ENCODE data around the gene TRIM65.

The TRIM65 gene, protein sequence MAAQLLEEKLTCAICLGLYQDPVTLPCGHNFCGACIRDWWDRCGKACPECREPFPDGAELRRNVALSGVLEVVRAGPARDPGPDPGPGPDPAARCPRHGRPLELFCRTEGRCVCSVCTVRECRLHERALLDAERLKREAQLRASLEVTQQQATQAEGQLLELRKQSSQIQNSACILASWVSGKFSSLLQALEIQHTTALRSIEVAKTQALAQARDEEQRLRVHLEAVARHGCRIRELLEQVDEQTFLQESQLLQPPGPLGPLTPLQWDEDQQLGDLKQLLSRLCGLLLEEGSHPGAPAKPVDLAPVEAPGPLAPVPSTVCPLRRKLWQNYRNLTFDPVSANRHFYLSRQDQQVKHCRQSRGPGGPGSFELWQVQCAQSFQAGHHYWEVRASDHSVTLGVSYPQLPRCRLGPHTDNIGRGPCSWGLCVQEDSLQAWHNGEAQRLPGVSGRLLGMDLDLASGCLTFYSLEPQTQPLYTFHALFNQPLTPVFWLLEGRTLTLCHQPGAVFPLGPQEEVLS

DNA sequence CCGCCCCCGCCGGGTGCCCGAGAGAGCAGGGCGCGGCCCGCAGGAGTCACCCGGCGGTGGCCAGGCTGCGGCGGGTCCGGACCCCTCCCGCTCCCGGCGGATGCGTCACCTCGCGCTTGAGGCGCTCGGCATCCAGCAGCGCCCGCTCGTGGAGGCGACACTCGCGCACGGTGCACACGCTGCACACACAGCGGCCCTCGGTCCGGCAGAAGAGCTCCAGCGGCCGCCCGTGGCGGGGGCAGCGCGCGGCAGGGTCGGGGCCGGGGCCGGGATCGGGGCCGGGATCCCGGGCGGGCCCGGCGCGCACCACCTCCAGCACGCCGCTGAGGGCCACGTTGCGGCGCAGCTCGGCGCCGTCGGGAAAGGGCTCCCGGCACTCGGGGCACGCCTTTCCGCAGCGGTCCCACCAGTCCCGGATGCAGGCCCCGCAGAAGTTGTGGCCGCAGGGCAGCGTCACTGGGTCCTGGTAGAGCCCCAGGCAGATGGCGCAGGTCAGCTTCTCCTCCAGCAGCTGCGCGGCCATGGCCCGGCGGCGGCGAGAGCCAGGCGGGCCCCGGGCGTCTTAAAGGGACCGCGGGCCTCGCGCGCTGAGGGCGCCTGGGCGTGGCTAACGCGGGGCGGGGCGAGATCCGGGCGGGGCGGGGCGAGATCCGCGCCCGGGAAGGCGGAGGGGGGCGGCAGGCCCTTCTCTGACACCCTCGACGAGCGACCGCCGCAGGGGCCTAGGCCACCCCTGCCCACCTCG is at the start of gene TRIM65:
TRIM65 (minus strand) TSS at position 537 of the 745 bp plus-strand sequence; CDS start at position 523, 14 bp downstream.
- DNase-seq (ENCODE audit: low read depth in 3 of 3, low spot score in 1 of 3): peak; percentile 38 to 78 (median 45)

DNA sequence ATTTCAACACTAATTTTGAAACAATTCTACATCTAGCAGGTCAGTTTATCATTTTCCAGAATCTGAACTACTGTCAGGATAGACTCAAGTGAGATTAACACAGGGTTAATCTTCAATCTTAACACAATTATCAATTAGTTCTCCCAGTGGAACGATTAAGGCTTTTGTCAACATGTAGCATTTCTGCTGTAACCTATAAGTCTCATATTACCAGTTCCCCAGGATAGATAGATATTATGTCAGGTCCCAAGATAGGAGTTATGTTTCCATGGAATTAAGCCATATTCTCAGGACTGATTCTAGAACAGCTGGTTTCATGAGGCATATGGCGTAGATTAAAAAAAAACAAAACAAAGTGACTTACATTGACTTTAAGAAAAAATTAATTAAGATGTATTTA is 48.5 kb upstream of the TRIM65 start:
- DNase-seq (ENCODE audit: low read depth in 3 of 3, low spot score in 1 of 3): no peak

DNA sequence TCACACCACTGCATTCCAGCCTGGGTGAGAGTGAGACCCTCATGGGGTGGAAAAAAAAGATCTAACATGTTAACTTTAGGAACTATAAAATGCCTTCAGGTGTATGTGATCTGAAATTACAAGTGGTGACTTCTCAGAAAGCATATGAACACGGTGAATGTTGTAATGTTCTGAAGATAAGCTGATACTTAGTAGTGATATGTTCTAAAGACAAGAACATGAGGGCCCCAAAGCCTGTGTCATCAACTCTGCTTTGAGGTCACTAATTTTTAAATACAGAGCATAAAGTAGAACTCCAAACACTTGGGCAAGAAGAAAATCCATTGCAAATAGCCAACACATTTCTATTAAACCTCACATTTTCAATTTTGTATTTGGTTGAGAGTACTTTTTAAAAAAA is 46.7 kb upstream of the TRIM65 start:
- DNase-seq (ENCODE audit: low read depth in 3 of 3, low spot score in 1 of 3): no peak

DNA sequence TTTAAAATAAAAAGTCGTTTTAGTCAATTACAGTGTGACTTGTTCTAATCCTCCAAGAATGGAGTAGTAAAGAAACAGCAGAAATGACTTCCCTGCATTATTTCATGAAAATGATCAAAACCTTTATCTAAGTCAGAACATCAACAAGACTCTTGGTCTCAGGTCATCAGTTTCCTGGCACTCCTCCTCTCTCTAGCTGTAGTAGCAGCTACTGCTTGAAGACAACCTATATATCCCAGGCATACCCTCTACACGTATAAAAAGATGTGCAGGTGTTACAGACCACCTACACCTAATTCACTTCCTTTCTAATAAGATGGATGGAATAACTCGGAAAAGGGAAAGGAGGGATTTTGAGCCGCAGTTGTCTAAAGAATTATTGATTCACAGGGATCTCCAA is 45.7 kb upstream of the TRIM65 start:
- no peak for DNase-seq (ENCODE audit: low read depth in 3 of 3, low spot score in 1 of 3)

DNA sequence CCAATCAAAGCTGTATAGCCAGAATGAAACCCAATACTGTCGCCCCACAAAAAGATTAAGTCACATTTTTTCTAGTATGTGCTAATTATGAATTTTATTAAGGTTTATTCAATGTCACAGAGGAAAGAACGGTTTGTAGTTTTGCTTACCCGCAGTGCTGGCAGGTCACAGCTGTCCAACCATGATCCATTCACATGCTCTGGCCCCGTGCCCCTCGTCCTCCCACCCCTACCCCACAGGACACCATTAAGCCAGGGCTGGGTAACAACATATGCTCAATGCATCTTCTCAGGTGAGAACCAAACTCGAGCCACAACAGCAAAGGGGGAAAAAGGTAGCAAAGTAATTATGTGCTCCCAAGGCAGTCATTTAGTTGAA is 44.7 kb upstream of the TRIM65 start:
- DNase-seq (ENCODE audit: low read depth in 3 of 3, low spot score in 1 of 3): no peak

DNA sequence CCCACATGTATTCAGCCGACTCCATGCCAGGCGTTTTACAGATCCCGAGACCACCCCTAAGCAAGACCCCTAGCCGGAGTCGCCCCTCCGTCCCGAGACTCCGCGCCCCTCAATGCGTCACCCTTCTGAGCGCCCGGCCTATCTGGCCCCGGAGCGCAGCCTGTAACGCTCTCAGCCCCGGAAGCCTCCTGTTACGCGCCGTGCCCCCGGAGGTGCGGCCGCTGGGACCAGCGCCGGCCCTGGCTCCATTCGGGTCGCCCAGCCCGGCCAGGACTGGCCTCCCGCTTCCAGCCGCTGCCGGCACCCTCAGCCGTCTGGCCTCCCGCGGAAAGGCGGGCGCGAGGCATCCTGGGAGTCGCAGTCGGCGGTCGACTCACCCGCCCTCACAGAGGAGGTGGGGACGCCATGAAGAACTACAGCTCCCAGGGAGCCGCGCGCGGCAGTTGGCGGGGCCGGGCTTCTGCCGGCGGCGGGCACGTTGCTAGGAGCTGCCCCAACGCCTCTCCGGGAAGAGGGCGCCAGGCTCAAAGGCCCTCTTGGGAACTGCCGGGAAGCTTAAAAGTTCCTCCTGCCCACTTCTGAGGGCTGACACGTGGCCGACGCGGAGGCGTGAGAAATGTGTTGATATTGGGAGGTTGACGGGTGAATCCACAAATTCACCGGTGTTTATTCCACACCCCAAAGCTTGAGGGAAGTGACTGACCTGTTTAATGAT is 44.1 kb upstream of the TRIM65 start, which contains the start of gene FBF1:
FBF1 (minus strand) TSS at position 316 of the 715 bp plus-strand sequence. CDS start 2,893 bp downstream, outside the sequence.
- peak; percentile 64 to 77 (median 70) for DNase-seq (ENCODE audit: low read depth in 3 of 3, low spot score in 1 of 3)

DNA sequence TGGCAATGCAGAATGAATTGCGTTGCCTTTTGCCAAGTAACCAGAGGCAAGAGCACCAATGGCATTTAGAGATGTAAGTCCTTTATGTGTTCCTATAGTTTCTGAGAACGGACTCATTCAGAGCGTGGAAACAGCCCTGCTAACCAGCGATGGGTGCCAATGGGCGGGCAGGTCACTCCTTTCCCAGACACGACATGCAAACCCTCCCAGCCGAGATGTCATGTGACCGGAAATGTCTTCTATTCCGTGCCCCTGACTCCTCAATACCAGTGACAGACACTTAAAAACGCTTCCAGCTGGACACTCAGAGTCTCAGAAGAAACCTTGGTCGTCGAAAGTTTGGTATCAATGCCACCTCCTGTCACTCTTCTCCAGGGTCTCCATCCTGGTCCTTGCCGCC is 40.9 kb upstream of the TRIM65 start:
- DNase-seq (ENCODE audit: low read depth in 3 of 3, low spot score in 1 of 3): no peak

DNA sequence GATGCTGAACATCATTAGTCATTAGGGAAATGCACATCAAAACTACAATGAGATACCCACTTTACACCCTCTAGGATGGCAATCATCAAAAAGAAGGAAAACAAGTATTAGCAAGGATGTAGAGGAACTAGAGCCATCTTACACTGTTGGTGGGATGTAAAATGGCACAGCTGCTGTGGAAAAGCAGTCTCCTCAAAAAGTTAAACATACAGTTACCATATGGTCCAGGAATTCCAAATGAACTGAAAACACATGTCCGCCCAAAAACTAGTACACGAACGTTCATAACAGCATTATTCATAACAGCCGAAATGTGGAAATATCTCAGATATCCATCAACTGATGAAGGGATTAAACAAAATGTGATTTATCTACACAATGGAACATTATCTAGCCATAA is 37.1 kb upstream of the TRIM65 start:
- no peak for DNase-seq (ENCODE audit: low read depth in 3 of 3, low spot score in 1 of 3)

DNA sequence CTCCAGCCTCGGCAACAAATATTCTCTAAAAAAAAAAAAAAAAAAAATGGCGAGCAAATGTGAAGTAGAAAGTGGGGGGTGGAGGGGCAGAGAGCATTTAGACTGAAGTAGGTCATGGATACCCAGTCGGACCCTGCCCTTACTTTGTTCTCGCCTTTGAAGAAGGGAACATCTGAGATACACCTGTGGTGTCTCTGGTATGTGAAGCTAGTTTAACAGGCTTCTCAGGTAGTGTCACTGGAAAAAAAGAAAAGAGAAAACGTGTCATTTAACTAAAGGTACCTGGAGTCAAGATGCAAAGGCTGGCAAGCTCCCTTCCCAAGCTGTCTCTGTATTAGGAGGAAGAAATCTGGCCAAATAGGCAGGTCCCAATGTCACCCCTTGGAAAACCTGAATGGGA is 36.1 kb upstream of the TRIM65 start:
- no peak for DNase-seq (ENCODE audit: low read depth in 3 of 3, low spot score in 1 of 3)

DNA sequence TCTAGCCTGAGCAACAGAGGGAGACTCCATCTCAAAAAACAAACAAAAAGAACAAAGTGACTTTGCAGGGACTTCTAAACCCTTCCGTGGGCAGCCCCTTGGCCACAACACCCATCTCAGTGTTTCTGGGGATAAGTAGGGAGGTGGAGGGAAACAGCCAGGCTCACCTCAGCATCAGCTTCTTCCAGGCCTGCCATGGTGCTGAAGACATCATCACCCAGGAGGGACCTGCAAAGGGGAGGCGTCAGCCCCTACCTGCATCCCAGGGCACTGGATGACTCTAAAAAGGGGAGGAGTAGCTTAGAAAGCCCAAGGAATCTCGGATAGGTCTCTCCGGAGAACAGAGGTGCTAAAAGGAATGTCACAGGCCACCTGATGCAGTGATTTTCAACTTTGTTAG is 34.3 kb upstream of the TRIM65 start:
- no peak for DNase-seq (ENCODE audit: low read depth in 3 of 3, low spot score in 1 of 3)

DNA sequence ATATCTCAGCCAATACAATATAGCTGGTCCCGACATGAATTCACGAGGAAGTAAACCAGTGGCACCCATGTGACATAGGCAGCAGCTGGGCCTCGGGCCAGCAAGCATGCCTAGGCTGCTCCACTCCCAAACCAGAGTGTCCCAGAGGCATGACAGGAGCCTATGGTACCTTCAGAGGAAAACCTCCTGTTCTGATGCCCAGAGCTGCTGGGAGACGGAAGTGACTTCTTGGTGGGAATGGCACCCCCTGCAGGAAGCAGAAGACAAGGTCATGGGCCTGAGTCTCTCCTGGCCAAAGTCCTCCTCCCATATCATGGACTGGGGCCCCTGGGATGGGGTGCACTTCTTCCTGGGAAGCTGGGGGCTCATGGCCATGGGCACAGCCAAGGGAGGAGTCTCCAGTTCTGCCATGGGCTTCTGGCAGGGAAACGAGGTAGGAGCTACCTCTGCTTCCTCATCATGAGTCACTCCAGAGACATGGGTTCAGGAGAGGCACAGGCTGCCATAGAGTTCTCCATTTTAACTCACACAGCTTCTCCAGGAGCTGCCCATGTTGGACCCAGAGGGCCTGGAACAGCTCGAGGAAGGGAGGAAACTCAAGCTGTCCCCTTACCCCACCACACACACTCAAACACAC is 30.7 kb upstream of the TRIM65 start:
- DNase-seq (ENCODE audit: low read depth in 3 of 3, low spot score in 1 of 3): no peak

DNA sequence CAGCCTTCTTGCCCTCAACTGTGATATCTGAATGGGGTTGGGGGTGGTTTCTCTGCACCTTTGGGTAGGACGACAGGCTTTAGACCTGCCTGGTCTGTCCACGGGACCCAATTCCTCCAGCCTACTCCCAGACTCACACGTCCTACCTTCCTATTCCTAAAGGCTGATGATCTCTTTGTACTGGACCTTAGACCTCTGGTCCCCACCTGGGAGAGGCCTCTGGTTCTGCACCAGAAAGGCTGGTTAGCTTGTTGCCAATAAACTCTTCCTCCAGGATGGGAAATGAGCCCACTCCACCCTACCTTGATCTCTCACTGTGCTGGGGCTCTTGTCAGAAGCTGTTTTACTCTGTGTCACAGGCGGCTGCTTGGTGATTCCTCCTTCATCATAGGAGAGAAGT is 29.7 kb upstream of the TRIM65 start:
- DNase-seq (ENCODE audit: low read depth in 3 of 3, low spot score in 1 of 3): no peak

DNA sequence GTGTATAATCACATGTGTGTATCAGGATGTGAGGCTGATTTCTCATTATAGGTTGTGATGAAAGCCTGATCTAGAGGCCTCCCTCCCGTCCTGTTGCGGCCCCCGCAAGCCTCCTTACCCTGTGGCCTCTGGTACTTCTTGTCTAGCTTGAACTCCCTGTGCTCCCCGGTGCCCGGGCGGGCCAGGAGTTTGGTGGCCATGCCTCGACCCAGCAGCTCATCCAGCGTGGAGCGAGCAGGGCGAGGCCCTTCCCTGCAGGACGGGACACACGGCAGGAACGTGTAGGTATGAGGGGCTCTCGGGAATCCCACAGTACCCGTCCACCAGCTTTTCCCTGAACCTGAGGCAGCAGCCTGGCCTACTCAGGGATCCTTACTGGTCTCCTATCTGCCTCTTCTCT is 29.2 kb upstream of the TRIM65 start:
- no peak for DNase-seq (ENCODE audit: low read depth in 3 of 3, low spot score in 1 of 3)

DNA sequence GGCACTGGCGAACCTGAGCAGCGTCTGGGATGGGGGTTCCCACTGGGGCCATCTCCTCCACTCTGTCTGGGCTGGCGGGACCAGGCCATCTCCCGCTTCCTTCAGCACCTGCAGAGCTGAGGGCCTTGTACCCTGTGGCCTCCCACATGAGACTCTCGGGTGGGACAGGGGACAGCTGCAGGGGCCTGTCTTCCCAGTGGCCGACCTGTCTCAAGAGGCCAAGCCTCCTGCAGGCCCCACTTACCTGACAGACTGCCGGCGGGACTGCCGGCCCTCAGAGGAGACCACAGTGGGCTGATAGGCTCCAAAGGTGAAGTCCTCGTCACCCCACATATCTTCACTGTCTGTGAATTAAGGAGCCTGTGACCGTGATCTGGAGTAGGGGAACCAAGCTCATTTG is 28.4 kb upstream of the TRIM65 start:
- no peak for DNase-seq (ENCODE audit: low read depth in 3 of 3, low spot score in 1 of 3)

DNA sequence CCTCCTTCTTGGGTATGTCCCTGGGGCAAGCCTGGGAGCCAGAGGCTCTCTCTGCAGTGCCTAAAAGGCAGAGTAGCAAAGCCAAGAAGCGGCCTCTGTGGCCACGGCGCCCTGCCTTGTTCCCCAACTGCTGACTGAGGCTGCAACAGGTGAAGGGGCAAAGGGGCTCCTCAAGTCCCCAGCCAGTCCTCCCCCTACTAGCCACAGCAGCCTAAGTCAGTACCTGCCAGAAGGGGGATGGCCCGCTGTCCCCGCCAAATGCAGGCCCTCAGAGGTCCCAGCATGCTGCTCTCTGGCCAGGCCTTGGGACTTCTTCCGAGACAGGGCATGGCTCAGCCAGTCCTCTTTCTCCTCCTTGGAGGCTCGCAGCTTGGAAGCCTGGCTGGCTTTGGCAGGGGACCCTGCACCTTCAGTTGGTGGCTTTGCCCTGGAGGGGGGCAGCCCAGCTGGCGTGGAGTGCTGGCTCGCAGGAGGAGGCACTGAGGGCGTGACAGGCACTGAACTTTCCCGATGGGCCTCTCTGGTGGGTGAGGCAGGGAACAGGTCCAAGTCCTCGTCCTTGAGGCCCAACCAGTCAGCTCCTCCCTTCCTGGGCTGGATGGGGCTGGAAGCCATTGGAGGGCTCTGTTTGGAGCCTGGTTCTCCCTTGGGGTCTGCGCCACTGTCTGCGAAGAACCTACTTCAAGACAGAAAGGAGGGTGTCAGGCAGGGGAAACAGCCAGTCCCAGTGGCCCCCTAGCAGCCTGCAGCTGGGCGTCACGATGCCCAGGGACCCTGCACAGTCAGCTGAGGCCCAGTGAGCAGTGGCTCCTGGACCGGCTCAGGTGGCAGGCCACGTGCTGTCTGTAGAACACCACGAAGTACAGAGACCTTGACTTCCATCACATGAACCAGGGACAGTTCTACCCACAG is 26.5 kb upstream of the TRIM65 start:
- no peak for DNase-seq (ENCODE audit: low read depth in 3 of 3, low spot score in 1 of 3)

DNA sequence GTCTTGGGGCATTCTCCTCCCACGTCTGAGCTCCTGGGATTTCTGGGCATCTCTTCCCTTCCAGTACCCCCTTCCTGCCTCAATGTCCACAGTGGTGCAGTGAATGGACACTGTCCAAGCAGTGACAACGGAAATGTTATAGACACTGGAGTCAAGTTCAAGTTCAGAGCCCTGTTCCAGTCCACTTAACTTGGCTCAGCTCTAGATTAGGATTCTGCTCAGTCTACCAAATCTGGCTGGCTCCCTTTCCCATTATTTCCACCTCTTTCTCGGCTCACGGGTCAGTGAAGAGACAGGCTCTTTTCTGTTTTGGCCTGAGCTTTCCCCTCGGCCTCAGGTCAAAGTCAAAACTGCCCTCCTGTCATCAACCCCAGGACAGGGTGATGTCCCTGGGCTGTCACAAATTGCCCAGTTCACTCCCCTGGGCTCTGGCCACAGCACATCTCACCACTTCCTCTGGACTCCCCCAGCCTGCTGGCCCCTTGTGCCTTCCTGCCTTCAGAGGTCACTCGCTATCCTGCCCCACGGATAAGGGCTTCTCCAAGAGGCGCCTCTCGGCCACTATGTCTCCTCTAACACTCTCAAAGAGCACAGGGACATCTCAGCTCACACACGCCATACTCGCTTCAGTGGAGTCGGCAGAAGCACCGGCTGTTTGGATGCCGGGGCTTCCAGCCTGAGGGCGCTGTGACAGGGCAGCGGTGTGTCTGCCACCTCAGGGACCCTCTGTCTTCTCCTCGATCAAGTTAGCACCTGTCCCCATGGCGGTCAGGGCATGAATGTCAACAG is 25.6 kb upstream of the TRIM65 start:
- no peak for DNase-seq (ENCODE audit: low read depth in 3 of 3, low spot score in 1 of 3)

DNA sequence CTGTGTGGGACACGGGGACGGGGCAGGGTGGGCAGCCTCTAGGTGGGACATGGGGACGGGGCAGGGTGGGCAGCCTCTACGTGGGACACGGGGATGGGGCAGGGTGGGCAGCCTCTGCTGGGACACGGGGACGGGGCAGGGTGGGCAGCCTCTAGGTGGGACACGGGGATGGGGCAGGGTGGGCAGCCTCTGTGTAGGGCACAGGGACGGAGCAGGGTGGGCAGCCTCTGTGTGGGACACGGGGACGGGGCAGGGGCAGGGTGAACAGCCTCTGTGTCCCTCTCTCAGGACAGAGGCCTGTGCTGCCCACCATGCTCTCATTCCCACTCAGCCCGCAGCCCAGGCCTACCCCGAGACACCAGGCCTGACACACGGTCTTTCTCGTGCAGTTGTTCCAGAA is 24.8 kb upstream of the TRIM65 start:
- DNase-seq (ENCODE audit: low read depth in 3 of 3, low spot score in 1 of 3): no peak

DNA sequence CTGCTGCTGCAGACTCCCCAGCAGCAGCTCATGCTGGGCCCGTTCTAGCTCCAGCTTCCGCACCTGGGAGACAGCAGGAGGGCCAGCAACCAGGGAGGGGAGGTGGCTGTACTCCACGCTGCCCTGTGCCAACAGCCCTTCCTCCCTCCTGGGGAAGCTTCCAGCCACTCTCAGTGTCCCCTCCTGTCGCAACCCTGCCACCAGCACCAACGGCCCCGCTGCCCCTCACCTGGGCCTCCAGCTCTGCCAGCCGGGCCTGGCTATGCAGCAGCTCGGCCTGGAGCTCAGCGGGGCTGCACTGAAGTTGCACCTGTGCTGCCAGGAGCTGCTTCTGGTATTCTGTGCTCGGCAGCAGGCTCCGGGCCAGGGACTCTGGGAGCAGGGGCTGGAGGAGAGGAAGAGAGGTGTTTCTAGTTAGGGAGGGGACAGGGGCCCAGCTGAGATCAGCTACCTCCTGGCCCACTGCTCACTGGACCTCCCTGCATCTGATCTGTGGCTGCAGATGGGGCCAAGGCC is 23.4 kb upstream of the TRIM65 start:
- DNase-seq (ENCODE audit: low read depth in 3 of 3, low spot score in 1 of 3): no peak

DNA sequence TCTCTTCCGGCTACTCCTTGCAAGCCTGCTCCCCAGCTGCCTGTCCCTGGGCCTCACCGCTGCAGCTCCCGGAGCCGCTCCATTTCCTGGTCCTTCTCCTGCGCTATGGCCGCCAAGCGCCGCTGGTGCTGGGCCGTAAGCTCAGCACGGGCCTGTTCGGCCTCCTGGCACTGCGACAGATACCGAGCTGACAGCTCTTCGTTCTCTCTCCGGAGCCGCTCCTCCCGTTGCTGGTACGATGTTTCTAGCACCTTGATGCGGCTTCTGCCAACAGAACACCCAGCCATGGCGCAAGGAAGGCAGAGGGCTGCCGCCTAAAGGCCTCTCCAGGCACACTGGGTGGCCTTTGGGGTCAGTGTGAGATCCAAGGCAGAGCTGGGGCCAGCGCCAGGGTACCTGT is 22.9 kb upstream of the TRIM65 start:
- DNase-seq (ENCODE audit: low read depth in 3 of 3, low spot score in 1 of 3): no peak

All from stimulated activated CD4-positive, alpha-beta T cell treated with anti-CD3 and anti-CD28 coated beads, TNF-alpha, amount 100 ng/mL, for 1 hour (primary cell).